Panc1 (cell line): ENCODE measurements around the gene MYPN.

Source experiments
- POLR2AphosphoS5 ChIP-seq: IDR thresholded peaks from 2 replicates; pipeline ENCODE4 v1.6.1; 2012; ENCODE audit warnings: mild to moderate bottlenecking, low read depth, low read length, moderate library complexity
- SIN3A ChIP-seq: IDR thresholded peaks from 2 replicates; pipeline ENCODE4 v1.6.1; 2012; ENCODE audit warnings: low read depth, mild to moderate bottlenecking, low read length, moderate library complexity, borderline replicate concordance; ENCODE audit not compliant: insufficient read depth
- TF ChIP-seq, protein P1 (sequence below): fragments of 450-650 bp; IDR thresholded peaks from 2 replicates; pipeline ENCODE4 v1.5.1; 2017; ENCODE audit warnings: mild to moderate bottlenecking

DNA sequence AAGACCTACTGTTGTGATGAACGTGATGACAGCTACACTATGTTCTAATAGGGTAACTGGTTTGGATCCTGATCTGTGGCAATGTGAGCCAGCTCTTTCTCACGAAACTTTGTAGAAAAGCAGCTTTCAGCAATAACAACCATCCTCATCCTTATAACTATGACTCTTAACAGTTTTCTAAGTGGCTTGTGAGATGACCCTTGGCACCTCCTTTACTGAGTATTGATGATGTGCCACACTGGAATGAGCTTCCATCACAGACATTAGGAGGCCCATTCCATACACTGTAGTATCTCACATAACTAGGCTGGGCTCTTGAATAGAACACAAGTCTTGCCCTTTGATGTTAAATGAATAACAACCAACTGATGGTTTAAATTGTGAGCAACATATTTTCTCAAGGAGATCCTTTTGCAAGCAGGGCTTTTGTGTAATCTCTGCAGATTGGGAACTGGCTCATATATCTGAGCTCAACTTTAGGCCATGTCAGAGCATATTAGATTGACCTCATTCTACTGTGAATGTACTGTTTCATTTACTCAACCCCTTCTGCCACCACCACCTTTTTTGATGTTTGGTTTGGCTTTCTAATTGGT is 46.4 kb downstream of the MYPN start:
- TF ChIP-seq, protein P1, sequence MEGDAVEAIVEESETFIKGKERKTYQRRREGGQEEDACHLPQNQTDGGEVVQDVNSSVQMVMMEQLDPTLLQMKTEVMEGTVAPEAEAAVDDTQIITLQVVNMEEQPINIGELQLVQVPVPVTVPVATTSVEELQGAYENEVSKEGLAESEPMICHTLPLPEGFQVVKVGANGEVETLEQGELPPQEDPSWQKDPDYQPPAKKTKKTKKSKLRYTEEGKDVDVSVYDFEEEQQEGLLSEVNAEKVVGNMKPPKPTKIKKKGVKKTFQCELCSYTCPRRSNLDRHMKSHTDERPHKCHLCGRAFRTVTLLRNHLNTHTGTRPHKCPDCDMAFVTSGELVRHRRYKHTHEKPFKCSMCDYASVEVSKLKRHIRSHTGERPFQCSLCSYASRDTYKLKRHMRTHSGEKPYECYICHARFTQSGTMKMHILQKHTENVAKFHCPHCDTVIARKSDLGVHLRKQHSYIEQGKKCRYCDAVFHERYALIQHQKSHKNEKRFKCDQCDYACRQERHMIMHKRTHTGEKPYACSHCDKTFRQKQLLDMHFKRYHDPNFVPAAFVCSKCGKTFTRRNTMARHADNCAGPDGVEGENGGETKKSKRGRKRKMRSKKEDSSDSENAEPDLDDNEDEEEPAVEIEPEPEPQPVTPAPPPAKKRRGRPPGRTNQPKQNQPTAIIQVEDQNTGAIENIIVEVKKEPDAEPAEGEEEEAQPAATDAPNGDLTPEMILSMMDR, result no peak
- TF ChIP-seq SIN3A (no peak), POLR2AphosphoS5 (no peak)
